22Rv1 (cell line): ENCODE results near the gene DUSP28.

Experiments used
- H3K27ac ChIP-seq: fragments of 450-650 bp; 2 replicates; pipeline ENCODE4 v1.5.1; 2017
- ZFX ChIP-seq: fragments of 450-650 bp; IDR thresholded peaks from 2 replicates; pipeline ENCODE4 v1.6.1; 2017; ENCODE audit warnings: antibody characterized with exemption, borderline replicate concordance
- TF ChIP-seq, protein P1 (sequence below): fragments of 450-650 bp; IDR thresholded peaks from 2 replicates; pipeline ENCODE4 v1.5.1; 2017; ENCODE audit warnings: mild to moderate bottlenecking

The DUSP28 gene

DNA sequence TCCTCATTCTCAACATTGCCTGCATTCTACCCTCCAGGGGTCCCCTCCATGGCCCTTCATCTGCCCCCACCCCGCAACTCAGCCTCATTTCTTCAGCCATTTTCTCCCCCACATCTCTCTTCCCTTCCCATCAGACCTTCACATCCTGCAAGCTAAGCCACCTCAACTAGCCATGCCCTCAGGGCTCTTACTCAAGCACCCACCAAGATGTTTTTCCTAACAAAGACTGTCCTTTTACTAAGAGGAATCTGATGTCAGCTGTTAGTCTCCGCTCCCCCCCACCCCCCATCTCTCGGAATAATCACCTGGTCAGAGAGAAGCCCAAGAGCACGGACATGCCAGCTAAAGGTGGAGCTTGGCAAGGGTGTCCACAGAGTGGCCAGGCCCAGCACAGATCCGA lies 21.7 kb downstream of the DUSP28 start:
- no peak overlapping the region for H3K27ac ChIP-seq
- TF ChIP-seq, protein P1, sequence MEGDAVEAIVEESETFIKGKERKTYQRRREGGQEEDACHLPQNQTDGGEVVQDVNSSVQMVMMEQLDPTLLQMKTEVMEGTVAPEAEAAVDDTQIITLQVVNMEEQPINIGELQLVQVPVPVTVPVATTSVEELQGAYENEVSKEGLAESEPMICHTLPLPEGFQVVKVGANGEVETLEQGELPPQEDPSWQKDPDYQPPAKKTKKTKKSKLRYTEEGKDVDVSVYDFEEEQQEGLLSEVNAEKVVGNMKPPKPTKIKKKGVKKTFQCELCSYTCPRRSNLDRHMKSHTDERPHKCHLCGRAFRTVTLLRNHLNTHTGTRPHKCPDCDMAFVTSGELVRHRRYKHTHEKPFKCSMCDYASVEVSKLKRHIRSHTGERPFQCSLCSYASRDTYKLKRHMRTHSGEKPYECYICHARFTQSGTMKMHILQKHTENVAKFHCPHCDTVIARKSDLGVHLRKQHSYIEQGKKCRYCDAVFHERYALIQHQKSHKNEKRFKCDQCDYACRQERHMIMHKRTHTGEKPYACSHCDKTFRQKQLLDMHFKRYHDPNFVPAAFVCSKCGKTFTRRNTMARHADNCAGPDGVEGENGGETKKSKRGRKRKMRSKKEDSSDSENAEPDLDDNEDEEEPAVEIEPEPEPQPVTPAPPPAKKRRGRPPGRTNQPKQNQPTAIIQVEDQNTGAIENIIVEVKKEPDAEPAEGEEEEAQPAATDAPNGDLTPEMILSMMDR = no peak
- no peak for TF ChIP-seq ZFX

DNA sequence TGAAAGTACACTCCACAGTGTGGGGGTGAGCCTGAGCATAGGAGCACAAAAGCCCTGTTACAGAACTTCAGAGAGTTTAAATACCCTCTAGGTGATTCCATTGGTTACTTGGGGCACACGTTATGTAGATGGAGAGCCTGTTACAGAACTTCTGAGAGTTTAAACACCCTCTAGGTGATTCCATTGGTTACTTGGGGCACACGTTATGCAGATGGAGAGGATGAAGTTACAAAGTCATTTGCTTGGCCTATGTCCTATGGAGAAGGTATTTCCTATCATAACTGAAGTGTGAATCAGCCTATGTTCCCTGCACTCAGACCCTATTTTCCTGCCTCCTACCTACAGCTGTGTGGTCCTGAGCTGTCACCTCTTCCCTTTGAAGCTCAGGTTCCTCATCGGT lies 22.6 kb downstream of the DUSP28 start:
- no peak overlapping the region for H3K27ac ChIP-seq
- no peak for TF ChIP-seq ZFX
- TF ChIP-seq, protein P1 = no peak

DNA sequence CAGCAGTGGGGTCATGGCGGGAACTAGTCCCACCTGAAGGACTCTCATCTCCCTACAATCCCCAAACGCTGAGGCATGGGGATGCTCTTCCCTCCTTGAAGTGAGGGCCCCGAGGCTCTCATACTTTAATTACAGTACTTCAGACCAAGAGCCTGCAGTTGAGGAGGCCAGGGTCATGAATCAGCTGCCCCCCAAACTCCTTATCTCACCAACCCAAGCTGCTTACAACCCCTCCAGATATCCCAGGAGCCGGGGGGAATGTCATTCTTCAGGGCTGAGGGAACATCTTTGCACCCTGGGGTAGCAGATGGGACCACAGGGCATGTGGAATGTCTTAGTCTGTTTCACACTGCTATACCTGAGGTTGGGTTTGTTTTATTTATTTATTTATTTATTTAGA lies 23.6 kb downstream of the DUSP28 start:
- TF ChIP-seq, protein P1 = no peak
- no peak for TF ChIP-seq ZFX
- H3K27ac ChIP-seq = no peak overlapping the region

DNA sequence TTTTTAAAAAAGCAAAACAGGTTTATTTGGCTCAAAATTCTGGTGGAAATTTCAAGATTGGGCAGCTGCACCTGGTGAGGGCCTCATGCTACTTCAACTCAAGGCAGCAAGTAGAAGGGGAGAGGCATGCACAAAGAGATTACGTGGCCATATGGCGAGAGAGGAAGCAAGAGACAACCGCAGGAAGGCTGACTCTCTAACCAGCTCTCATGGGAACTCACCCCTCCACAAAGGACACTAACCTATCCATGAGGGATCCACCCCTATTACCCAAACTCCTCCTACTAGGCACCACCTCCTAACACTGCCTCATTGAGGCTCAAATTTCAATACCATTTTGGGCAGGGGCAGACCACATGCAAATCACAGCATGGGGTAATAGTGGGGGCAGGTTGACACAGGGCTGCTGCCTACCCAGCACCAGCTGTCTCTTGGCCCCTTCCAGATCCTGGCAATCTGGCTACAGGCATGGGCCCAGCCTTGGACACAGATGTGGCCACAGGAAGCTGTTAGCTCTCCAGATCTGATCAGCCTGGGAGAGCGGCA lies 24.4 kb downstream of the DUSP28 start:
- H3K27ac ChIP-seq = peak overlapping the region; percentile 71

DNA sequence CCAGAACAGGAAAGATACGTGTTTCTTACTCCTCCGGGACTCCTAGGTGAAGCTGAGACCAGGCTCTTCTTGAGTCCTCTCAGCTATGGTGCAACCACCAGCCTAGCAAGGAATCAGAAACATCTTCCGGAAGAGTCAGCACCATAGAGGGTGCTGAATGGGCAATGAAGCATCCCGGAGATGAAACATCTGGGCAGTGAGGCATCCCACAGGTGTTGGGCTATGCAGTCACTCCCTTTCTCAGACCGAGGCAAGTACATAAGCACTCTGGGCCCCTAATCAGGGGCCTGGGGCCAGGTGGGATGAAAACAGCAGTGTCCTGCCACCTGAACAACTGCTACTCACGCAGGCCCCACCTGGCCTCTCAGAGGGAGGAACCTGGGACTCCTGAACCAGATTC lies 24.9 kb downstream of the DUSP28 start:
- no peak for TF ChIP-seq ZFX
- TF ChIP-seq, protein P1 = no peak
- peak overlapping the region; percentile 71 for H3K27ac ChIP-seq

More for the DNA sequence above, 24.4 kb downstream of the DUSP28 start:
- TF ChIP-seq ZFX = no peak
- TF ChIP-seq, protein P1 = no peak

DNA sequence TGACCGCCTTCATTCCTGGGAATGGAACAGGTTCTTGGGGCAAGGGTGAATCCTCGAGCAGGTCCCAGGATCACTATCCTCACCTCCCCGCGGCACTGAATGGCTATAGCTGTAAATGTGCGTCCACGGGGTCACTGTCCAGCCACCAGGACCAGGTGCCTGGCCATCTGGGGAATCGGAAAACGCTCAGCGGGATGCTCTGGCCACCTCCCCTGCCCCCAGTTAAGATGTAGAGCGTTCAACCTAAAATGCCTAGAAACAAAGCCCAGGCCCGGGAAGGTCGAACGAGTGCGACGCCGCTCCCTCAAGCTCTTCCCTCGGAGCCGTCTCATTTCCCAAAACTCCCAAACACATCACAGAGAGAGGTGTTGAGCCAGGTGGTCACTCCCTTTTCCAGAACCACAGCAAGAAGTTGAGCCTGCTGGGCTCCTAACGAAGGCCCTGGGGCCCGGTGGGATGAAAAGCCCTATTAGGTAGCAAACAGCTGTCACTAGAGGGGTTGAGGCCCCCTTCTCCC lies 25.6 kb downstream of the DUSP28 start:
- TF ChIP-seq ZFX = no peak
- TF ChIP-seq, protein P1 = no peak
- peak overlapping the region; percentile 71 for H3K27ac ChIP-seq

DNA sequence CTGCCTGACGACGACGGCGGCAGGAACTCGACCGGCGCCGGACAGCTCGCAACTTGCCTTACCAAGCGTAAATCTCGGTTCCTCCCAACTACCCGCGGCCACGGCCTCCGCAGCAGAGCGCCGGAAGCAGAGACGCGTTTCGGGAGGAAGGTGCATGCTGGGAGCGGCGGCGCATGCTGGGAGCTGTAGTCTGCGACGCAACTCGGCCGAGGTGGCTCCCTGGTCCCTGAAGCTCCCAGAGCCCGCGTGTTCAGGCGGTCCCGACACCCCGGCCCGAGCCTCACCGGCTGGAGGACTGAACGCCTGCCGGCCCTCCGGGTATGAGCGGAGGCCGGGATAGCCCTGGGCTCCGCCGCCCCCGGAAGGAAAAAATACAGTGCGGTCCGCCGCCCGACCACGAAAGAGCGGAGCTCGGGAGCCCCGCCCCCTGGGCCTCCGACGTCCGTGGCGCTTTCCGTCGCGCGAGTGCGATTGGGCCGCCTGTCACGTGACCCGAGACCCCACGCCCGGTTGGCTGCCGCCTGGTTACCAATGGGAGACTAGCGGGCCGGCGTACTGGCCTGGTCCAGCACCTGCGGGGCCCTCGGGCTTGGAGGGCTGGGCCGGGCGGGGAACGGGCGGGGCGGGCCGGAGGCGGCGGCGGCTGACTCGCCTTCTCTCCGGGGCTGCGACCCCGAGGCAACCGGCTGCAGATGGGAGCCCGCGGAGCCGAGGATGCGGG lies 26.2 kb downstream of the DUSP28 start, which contains the start of gene CAPN10:
TSS of gene CAPN10 (plus strand) at position 537 of the 721 bp plus-strand sequence. CDS start at position 715, 178 bp downstream.
- TF ChIP-seq, protein P1 = no peak
- TF ChIP-seq ZFX = no peak
- H3K27ac ChIP-seq = peak within 1 kb of the TSS; percentile 71
